Fibroblast of skin of abdomen (primary cell): ENCODE data around the gene FBXW11.
"Not testable (repeated sequence)": the region's sequence is repeated elsewhere in the genome, so short reads cannot be mapped to it uniquely, and the experiment has no call there.

Source experiments
- DNase-seq: peaks from one replicate; pipeline ENCODE4 v3.0.0-alpha.2; 2013

FBXW11 gene

DNA sequence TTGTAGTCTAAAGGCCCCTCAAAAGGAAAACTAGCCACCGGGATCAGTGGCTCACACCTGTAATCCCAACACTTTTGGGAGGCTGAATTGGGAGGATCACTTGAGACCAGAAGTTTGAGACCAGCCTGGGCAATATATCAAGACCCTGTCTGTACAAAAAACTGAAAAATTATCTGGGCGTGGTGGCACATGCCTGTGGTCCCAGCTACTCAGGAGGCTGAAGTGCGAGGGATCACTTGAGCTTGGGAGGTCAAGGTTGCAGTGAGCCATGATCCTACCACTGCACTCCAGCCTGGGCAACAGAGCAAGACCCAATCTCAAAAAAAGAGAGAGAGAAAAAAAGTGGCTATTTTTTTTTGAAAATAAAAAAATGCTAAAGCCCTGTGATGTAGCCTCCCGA lies 55.2 kb downstream of the FBXW11 start:
- no peak for DNase-seq

DNA sequence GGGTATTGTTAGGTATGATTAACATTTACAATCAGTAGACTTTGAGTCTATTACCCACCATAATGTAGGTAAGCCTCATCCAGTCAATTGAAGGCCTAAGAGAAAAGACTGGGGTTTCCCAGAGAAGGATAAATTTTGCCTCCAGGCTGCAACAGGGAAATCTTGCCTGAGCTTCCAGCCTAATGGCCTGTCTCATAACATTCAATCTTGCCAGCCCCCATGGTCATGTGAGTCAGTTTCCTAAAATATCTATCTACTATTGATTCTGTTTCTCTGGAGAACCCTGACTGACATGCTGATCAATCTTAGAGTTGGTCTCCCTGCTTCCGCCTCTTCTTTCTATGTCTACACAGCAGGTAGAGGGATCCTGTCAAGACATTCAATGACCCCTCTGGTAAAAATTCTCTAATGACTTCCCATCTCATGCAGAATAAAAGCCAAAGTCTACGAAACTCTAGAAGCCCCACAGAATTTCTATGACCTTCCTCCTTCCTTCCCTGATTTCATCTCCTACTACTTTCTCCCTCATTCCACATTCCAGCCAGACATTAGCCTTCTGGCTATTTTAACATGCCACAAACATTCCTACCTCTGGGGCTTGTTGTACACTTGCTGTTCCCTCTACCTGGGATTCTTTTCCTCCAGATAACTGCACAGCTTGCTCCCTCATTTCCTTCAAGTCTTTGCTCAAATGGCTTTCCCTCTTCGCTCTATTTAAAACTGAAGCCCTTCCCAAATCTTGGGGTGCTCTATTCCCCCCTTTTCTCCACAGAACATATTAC lies 60.2 kb downstream of the FBXW11 start:
- DNase-seq: no peak

DNA sequence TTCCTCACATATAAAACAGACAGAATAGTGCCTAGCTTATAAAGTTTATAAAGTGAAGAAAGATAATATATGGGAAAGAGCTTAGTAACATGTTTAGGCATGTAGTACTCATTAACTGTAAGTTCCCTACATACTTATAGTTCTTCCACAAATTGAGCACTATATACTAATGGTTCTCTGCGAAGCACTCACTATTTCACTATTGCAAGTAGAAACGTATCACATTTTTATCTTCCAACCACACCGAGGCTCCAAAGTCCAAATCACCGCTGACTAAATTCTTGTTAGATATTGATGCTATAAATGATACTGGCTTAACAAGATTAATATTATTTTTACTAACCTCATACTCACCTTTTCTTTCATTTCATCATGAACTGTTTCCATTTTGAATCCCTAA lies 61.0 kb downstream of the FBXW11 start:
- no peak for DNase-seq

DNA sequence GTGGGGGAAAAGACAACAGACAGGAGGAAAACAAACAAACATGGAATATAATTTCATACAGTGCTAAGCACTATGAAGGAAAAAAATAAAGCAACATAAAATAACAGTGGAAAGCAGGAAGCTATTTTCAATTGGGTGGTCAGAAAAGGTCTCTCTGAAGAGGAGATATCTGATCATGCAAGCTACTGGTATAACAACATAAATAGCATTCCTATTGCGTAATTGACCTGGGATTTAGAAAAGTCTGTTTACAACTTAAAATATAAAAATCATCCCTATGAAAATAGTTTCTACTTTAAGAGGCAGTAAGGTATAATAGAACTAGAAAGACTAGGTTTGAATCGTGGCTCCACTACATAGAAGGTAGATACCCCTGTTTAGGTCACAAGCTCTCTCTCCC lies 61.4 kb downstream of the FBXW11 start:
- no peak for DNase-seq

DNA sequence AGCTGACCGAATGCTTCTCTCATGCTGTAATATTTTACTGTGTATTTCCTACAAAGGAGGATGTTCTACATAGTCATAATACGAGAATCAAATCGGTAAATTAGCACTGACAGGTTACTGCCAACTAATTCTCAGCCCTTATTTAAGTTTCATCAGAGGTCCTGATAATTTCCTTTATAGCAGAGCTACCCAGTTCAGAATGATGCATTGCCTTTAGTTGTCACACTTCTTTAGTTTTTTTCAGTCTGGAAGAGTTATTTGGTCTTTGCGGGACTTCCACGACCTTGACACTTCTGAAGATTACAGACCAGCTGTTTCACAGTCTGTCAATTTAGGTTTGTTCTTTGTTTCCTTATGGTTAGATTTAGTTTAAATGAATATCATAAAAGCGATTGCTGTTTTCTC lies 64.3 kb downstream of the FBXW11 start:
- not testable (repeated sequence) for DNase-seq

DNA sequence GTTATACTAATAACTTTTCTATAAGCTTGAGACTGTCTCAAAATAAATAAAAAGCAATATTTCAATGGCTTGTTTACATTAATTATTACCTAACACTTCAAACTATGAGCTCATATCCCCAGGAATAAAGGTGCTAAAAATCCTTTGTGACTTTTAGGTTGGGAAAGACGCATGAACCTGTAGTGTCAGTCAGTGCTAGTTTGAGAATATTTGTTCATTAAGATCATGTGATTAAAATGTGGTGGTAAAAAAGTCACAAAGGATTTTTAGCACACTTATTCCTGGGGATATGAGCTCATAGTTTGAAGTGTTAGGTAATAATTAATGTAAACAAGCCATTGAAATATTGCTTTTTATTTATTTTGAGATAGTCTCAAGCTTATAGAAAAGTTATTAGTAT lies 64.8 kb downstream of the FBXW11 start:
- DNase-seq: not testable (repeated sequence)

DNA sequence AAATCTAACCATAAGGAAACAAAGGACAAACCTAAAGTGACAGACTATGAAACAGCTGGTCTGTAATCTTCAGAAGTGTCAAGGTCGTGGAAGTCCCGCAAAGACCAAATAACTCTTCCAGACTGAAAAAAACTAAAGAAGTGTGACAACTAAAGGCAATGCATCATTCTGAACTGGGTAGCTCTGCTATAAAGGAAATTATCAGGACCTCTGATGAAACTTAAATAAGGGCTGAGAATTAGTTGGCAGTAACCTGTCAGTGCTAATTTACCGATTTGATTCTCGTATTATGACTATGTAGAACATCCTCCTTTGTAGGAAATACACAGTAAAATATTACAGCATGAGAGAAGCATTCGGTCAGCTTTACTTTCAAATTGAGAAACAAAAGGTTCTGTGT lies 65.2 kb downstream of the FBXW11 start:
- DNase-seq: not testable (repeated sequence)

DNA sequence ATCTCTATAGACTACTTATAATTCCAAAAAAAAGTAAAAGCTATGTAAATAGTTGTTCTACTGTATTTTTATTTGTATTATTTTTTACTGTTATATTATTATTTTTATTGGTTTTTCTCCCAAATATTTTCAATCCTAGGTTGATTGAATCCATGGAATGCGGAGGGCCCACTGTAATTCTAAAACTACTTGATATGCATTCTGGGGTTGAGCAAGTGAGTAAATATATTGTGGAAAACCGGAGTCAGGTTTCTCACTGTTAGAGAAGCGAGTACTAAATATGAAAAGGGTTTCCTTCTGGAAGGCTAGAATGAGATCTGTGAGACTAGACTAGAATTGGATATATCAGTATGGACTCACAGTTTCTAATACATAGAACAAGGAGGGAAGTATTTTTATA lies 66.5 kb downstream of the FBXW11 start:
- no peak for DNase-seq

DNA sequence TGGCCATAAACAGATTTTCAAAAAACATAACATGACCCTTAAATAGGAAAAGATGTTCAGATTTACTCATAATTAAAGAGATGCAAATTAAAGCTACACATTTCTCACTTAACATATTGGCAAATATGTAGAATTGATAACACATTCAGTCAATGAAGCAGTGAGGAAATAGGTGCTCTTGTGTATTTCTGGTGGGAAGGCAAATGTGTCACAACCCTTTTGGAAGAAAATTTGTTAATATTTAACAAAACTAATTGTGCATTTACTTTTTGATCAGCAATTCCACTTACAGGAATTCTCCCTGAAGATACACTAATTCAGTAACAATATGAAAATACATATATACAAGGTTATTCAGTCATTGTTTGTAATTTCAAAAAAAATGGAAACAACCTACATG lies 68.1 kb downstream of the FBXW11 start:
- no peak for DNase-seq

DNA sequence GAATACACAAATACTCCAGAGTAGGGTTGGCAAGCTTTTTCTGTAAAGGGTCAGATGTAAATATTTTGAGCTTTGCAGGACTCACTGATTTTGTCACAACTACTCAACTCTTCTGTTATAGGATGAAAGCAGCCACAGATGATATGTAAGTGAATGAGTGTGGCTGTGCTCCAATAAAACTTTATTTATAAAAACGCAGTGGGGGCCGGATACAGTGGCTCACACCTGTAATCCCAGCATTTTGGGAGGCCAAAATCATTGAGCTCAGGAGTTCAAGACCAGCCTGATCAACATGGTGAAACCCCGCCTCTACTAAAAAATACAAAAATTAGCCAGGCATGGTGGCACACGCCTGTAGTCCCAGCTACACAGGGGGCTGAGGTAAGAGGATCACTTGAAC lies 69.1 kb downstream of the FBXW11 start:
- no peak for DNase-seq

DNA sequence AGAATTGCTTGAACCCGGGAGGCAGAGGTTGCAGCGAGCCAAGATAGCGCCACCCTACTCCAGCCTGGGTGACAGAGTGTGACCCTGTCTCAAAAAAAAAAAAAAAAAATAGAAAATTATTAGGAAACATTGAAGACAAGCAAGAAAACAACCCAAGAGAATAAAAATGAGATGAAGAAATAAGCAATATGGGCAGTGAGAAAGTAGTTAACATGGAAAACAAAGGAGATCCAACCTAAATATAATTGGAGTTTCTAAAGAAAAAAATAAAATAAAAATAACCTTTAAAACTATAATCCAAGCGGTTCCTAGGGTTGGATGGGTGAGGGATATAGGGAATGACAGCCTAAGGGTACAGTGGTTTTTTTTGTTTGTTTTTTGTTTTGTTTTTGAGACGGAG lies 71.9 kb downstream of the FBXW11 start:
- no peak for DNase-seq

DNA sequence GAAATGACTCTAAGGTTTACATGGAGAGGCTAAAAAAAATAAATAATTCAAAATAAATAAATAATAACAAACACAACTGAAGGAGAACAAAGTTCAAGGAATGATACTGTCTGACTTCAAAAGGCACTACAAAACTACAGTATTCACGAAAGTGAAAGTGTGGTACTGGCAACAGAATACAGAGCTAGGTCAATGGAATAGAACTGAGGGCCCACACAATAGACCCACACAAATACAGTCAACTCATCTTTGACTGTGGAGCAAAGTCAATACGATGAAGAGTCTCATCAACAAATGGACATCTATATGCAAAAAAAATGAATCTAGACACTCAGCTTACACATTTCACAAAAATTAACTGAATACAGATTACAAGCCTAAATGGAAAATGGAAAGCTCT lies 75.3 kb downstream of the FBXW11 start:
- no peak for DNase-seq

DNA sequence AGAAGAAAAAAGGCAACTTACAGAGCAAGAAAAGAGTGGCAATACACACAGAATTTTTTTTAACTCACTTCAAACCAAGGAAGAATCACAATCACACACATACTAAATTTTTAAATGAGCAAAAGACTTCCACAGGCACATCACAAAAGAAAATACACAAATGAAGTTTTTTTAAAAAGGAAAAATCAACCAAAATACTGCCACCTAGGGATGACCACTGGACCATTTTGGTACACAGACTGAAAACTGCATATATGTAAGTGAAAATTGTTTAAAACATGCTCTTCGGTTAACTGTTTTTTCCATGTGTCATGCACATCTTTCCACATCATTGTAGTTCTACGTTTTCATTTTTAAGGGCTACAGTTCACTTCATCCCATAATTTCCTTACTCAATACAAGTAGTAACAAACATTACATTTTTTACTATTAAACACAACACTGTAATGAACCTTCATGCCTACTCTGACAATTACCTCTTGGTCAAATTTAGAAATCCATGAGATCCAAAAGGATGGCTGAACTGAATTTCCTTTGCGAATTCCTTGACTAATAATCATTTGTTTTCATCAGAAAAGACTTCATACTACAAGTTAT lies 79.0 kb downstream of the FBXW11 start:
- DNase-seq: no peak

DNA sequence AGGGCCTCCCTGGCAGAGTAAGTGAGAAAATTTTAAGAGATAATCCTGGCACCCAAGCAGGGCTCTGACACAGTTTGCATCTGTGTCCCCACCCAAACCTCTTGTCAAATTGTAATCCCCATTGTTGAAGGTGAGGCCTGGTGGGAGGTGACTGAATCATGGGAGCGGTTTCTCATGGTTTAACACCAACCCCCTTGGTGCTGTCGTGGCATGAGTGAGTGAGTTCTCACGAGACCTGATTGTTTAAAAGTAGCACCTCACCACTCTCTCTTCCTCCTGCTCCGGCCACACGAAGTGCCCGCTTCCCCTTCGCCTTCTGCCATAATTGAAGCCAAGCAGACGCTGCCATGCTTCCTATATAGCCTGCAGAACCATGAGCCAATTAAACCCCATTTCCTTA lies 80.1 kb downstream of the FBXW11 start:
- no peak for DNase-seq

DNA sequence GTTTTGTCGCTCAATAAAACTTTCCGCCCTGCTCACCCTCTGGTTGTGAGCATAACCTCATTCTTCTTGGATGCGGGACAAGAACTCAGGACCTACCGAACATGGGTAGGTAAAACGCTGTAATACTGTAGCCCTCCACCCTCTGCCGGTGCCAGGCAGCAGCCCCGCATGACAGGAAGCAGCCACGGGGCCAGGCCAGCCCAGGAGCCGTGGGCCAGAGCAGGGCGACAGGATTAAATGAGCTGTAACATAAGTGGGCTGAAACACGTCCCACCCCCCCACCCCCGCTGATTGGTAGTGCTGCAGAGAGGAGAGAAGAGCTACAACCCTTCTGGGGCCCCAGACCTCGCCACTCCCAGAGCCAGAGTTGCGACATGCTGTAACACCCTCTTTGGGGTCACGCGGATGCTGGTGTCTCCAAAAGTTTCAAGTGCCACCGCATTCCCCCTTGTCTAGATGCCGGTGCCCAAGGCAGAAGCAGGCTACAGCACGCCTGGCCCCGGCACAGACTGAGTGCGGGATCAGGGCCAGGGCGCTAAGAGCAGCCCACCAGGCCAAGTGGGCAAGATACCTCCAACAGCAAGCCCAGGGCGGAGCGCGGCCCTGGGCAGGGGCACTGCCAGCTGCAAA lies 81.8 kb downstream of the FBXW11 start:
- DNase-seq: no peak

DNA sequence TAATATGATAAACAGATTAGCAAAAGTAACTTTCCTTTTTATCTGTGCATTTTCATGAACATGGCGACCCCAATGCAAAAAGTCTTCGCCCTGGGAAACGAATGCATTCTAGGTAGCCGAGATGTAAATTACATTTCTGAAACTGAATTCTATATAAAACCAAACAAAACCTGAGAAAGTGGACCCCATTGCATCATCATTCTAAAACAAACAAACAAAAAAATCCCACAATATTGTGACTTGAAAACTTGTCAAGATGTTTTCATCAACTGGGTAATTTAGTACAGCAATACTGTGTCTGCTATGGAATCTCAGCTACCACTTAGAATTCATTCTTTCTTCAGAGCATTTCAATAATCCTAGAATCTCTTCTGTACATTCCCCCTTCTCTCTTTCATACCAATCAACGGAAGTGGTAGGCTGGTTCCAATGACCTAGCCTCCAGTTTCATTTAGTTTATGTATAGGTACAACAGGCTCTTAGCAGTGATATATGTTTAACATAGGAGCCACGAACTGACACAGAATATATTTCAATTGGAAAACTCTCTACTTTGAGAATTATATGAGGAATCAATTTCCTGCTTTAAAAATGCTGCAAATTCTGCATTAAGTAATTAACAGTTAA lies 85.6 kb downstream of the FBXW11 start:
- no peak for DNase-seq

DNA sequence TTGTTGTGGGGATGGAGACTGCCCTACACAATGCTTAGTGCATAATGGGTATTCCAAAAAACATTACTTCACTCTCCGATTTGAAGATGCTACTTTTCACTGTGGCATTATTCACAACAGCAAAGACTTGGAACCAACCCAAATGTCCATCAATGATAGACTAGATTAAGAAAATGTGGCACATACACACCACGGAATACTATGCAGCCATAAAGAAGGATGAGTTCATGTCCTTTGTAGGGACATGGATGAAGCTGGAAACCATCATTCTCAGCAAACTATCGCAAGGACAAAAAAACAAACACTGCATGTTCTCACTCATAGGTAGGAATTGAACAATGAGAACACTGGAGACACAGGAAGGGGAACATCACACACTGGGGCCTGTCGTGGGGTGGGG lies 90.7 kb downstream of the FBXW11 start:
- not testable (repeated sequence) for DNase-seq

DNA sequence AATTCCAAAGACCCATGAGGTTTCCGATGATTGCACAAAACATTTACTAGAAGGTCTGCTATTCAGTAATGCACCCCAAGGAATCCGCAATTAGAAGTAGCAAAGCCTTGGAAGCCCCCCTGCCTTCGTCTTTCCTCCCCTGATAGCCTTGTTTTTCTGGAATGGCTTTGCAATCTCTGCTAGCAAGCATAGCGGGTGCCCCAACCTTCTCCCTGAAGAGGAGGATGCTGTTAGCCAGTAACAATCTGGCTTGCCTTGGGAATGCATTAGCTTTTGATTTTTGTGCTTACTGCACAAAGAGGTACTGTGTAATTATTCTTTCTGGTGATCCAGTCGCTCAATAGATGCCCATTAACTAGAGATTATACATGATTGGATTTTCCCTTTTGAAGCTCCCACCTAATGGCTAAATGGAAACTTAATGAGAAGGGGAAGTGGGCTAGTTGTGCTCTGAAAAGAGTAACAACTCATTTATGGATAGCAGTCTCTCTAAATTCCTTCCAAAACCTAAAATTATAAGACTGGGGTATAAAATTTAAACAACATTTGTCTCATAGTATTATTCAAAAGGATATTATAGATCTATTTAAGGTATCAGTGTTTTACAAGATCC lies 91.6 kb downstream of the FBXW11 start:
- DNase-seq: no peak

DNA sequence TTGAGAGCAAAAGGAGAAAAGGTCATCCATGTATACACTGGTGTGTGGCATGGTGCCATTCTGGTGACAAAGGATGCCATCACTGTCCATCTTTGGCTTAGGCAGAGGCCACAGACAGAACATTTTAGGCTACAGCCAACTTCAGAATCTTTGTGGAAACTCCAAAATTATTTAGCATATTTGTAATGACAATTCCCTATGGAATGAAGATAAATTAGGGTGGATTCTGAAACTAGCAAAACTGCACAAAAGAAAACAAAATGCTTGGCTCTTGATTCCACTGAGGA lies 92.5 kb downstream of the FBXW11 start:
- peak; percentile 6 for DNase-seq

DNA sequence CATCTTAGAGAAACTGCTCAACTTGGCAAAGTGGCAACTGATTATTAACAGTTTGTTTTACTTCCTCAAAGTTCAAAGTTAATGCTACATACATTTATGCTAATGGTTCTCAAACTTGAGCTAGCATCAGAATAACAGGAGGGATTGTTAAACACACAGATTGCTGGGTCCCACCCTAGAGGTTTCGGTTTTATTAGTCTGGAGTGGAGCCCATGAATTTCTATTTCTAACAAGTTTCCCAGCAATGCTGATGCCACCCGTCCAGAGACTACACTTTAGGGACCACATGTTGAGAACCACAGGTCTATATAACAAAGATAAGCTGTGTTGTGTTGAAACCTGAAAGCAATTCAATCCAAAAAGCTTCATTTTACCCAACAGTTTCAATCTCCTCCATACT lies 95.3 kb downstream of the FBXW11 start:
- no peak for DNase-seq

DNA sequence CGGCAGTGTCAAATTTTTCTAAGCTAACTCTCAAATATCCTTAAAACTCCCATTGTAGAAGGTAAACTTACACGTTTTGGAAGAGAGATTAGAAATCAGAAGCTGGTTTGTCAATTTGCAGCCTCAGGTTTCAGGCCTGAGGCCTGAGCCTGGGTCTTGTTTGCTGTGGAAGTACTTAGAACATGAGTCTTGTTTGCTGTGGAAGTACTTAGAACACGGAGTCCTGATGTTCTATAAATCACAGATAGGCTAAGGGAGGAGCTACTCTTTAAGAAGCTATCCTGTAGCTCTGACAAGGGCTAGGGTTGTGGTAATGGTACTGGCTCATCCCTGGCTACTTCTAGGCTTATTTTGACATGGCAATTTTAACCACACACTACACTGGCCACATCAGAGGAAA lies 97.8 kb downstream of the FBXW11 start:
- no peak for DNase-seq

DNA sequence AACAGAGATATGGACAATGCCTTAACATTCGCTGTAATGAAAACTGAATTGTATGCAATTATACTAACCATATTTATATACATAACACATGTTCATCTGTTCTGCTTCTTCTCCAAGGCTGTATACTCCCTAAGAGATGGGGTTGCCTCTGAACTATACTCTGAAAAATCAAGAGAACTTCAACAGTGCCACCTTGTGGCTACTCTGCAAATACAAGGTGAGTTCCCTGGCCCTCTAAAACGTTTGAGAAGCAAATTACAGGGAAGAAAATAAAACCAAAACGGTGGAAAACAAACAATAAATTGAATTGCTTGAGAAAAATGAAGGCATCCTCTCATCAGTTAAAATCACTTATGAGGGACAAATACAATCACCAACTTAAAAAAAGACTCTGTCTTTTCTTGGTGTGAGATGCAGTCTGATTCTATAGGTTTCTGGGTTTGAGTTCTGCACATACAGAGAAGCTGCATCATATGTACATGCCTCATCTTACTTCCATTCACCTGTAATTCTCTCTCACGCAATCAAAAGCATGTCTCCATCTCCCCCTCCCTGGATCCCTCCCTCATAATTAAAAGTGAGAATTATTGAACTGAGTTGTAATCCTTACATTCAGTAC lies 98.6 kb downstream of the FBXW11 start:
- DNase-seq: peak; percentile 68
